PC-9 (cell line): ENCODE data around the gene ITPKB. TPM values are rescaled to one million over a fixed set of nuclear protein-coding genes. Genes with fewer than 3 reads are reported as not detected.
A peak's percentile ranks its signal among the peaks of the same experiment; 100 is the strongest.

ENCODE experiments used
- BruUV-seq: library from RNA; stranded (reverse); fragments of 400-500 nt; replicated peaks from 2 replicates; lab custom pipeline; 2021; lab: Mats Ljungman, UMichigan
- CTCF ChIA-PET: fragments of 300-600 bp; sonication (Branson Sonifier 250); formaldehyde crosslinking; loops from one replicate; lab custom pipeline; 2022; ENCODE audit warnings: antibody characterized with exemption; lab: Charles Lee
- POLR2A ChIA-PET: fragments of 300-600 bp; sonication (Branson Sonifier 250); formaldehyde crosslinking; loops from one replicate; lab custom pipeline; 2022; ENCODE audit warnings: antibody characterized with exemption; ENCODE audit not compliant: unreplicated experiment; lab: Charles Lee
- DNase-seq, 2 experiments: peaks; one replicate each; pipeline versions ENCODE4 v3.0.0 to v3.0.0-alpha.2; 2015 to 2022; ENCODE audit warnings: mixed read lengths in 1 of 2
- H2AFZ ChIP-seq: fragments of 200-600 bp; sonication (generic); 2 replicates; pipeline ENCODE4 v1.8.1; 2017; ENCODE audit warnings: antibody characterized with exemption
- H3F3A ChIP-seq: fragments of 200-600 bp; sonication (generic); 2 replicates; pipeline ENCODE4 v1.8.1; 2017; ENCODE audit warnings: antibody characterized with exemption, mild to moderate bottlenecking, low read depth; ENCODE audit not compliant: insufficient read depth
- H3K27ac ChIP-seq: fragments of 200-600 bp; sonication (generic); 2 replicates; pipeline ENCODE4 v1.6.1; 2016; ENCODE audit warnings: mixed run types
- H3K27me3 ChIP-seq: fragments of 200-600 bp; sonication (generic); 2 replicates; pipeline ENCODE4 v1.6.1; 2016; ENCODE audit warnings: low read depth, mixed run types; ENCODE audit not compliant: insufficient read depth
- H3K36me3 ChIP-seq: fragments of 200-600 bp; sonication (generic); 2 replicates; pipeline ENCODE4 v1.6.1; 2016; ENCODE audit warnings: low read depth, mixed run types
- H3K4me1 ChIP-seq: fragments of 200-600 bp; sonication (generic); replicated peaks from 2 replicates; pipeline ENCODE4 v1.6.1; 2016; ENCODE audit warnings: mixed run types; ENCODE audit not compliant: insufficient read depth
- H3K4me2 ChIP-seq: fragments of 200-600 bp; sonication (generic); 2 replicates; pipeline ENCODE4 v1.6.1; 2017; ENCODE audit warnings: mixed run types
- H3K4me3 ChIP-seq: fragments of 200-600 bp; sonication (generic); 2 replicates; pipeline ENCODE4 v1.6.1; 2016; ENCODE audit warnings: mixed run types
- H3K79me2 ChIP-seq: fragments of 200-600 bp; sonication (generic); 2 replicates; pipeline ENCODE4 v1.6.1; 2017; ENCODE audit warnings: low read depth, mixed run types
- H3K9me2 ChIP-seq: fragments of 200-600 bp; sonication (generic); 2 replicates; pipeline ENCODE4 v1.8.1; 2017; ENCODE audit warnings: mild to moderate bottlenecking; ENCODE audit not compliant: insufficient read depth
- H3K9me3 ChIP-seq: fragments of 200-600 bp; sonication (generic); 2 replicates; pipeline ENCODE4 v1.8.1; 2016; ENCODE audit warnings: low read depth; ENCODE audit not compliant: insufficient read depth
- H4K20me1 ChIP-seq: fragments of 200-600 bp; sonication (generic); 2 replicates; pipeline ENCODE4 v1.8.1; 2017; ENCODE audit not compliant: insufficient read depth
- CTCF ChIP-seq: fragments of 200-600 bp; sonication (generic); conservative IDR thresholded peaks from 2 replicates; pipeline ENCODE4 v1.6.1; 2017; ENCODE audit warnings: mixed run types, antibody characterized with exemption, mild to moderate bottlenecking, moderate library complexity
- EZH2 ChIP-seq: fragments of 200-600 bp; sonication (generic); IDR thresholded peaks from 2 replicates; pipeline ENCODE4 v1.8.0; 2017; ENCODE audit warnings: antibody characterized with exemption, low read depth
- intact Hi-C: fragments of 100-400 bp; cut with micrococcal nuclease; formaldehyde crosslinking; loops from one replicate; pipeline ENCODE4 v1.10.0; 2022; ENCODE audit not compliant: unreplicated experiment
- total RNA-seq: library from RNA; stranded (reverse); gene quantifications from 2 replicates; pipeline ENCODE4 v1.2.3, GENCODE V29; 2021

ITPKB gene
- total RNA-seq, 1 experiment from 2014 or later, result 13.4 TPM

GRCh38 chr1:226672339-226672762 is 66.7 kb downstream of the ITPKB start:
- Histone ChIP-seq H3K9me2 (no peaks in the 10 kb centered on the region), H3K4me3 (no peak overlapping the region), H3K36me3 (no peaks in the 10 kb centered on the region), H3K27ac (no peak overlapping the region), H3K27me3 (no peaks in the 10 kb centered on the region), H3F3A (peaks cover 13% of the 10 kb centered on the region; the same call in 1 of the 2 replicates), H4K20me1 (no peaks in the 10 kb centered on the region), H3K79me2 (no peaks in the 10 kb centered on the region), H3K9me3 (no peaks in the 10 kb centered on the region), H3K4me2 (no peak overlapping the region), H2AFZ (no peak overlapping the region), H3K4me1 (peaks cover 19% of the 10 kb centered on the region)
- no TSS peak for BruUV-seq
- DNase-seq, result peak in 1 of 2 experiments; percentile 49
- intact Hi-C loops, result no loop called here
- POLR2A ChIA-PET, result no interaction called here
- TF ChIP-seq EZH2 (no peak), CTCF (no peak)
- CTCF ChIA-PET, result no interaction called here

GRCh38 chr1:226671277-226671676 is 67.8 kb downstream of the ITPKB start:
- DNase-seq, result no peak
- H2AFZ ChIP-seq, result no peak overlapping the region
- H3K79me2 ChIP-seq, result no peaks in the 10 kb centered on the region
- BruUV-seq, result no TSS peak
- intact Hi-C loops, result no loop called here
- TF ChIP-seq EZH2, result no peak
- no peak for TF ChIP-seq CTCF
- no peaks in the 10 kb centered on the region for H3K27me3 ChIP-seq
- peaks cover 8% of the 10 kb centered on the region; the same call in 1 of the 2 replicates for H3F3A ChIP-seq
- no peaks in the 10 kb centered on the region for H4K20me1 ChIP-seq
- no peaks in the 10 kb centered on the region for H3K36me3 ChIP-seq
- H3K9me3 ChIP-seq, result no peaks in the 10 kb centered on the region
- ChIA-PET CTCF (no interaction called here), POLR2A (no interaction called here)
- H3K27ac ChIP-seq, result no peak overlapping the region
- H3K4me3 ChIP-seq, result no peak overlapping the region
- H3K4me2 ChIP-seq, result no peak overlapping the region
- peaks cover 19% of the 10 kb centered on the region for H3K4me1 ChIP-seq
- no peaks in the 10 kb centered on the region for H3K9me2 ChIP-seq

GRCh38 chr1:226670073-226670472 is 69.0 kb downstream of the ITPKB start:
- Histone ChIP-seq H3K9me3 (no peaks in the 10 kb centered on the region), H4K20me1 (no peaks in the 10 kb centered on the region), H3K36me3 (no peaks in the 10 kb centered on the region), H3K79me2 (no peaks in the 10 kb centered on the region), H3K4me1 (peaks cover 26% of the 10 kb centered on the region), H3K4me3 (no peak overlapping the region), H3K27ac (no peak overlapping the region), H2AFZ (no peak overlapping the region), H3K9me2 (no peaks in the 10 kb centered on the region), H3F3A (peaks cover 8% of the 10 kb centered on the region; the same call in 1 of the 2 replicates), H3K27me3 (no peaks in the 10 kb centered on the region), H3K4me2 (no peak overlapping the region)
- CTCF ChIA-PET, result no interaction called here
- no peak for DNase-seq
- intact Hi-C loops, result no loop called here
- TF ChIP-seq CTCF, result no peak
- TF ChIP-seq EZH2, result no peak
- no TSS peak for BruUV-seq
- POLR2A ChIA-PET, result no interaction called here
